NCI-H2081 (cell line): ENCODE results near the gene HSH2D.
"Not testable (repeated sequence)": the region's sequence is repeated elsewhere in the genome, so short reads cannot be mapped to it uniquely, and the experiment has no call there.

Experiments used
- DNase-seq, 2 experiments: peaks; one replicate each; lab custom pipeline; 2025; lab: John Stamatoyannopoulos, UW

The HSH2D gene

DNA sequence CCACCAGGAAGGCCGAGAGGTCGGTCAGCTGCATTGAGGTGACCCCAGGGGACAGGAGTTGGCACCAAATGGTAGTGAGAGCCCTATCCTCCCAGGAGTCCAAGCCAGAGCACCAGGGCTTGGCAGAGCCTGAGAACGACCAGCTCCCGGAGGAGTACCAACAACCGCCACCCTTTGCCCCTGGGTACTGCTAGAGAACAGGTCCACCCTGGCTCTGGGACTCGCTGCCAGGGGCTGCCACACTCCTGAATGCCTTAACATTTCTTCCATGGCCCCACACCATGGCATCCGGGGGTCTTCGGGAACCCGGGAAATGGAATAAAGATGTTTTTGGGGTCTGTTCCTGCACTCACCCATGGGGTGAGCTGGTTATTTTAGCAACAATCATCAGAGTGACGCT is 14.1 kb downstream of the HSH2D start:
- DNase-seq: no peak

DNA sequence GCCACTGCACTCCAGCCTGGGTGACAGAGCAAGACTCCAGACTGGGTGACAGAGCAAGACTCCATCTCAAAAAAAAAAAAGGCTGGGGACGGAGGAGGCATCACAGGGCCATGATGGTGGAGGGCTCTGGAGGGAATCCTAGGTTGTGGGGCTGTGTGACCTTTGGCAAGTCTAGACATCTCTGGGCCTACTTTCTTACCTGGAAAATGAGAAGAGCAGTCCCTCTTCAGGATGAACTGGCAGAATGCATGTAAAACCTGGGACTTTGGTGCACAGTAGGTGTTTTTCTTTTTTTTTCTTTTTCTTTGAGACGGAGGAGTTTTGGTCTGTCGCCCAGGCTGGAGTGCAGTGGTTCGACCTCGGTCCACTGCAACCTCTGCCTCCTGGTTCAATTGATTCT is 16.2 kb downstream of the HSH2D start:
- DNase-seq: no peak

DNA sequence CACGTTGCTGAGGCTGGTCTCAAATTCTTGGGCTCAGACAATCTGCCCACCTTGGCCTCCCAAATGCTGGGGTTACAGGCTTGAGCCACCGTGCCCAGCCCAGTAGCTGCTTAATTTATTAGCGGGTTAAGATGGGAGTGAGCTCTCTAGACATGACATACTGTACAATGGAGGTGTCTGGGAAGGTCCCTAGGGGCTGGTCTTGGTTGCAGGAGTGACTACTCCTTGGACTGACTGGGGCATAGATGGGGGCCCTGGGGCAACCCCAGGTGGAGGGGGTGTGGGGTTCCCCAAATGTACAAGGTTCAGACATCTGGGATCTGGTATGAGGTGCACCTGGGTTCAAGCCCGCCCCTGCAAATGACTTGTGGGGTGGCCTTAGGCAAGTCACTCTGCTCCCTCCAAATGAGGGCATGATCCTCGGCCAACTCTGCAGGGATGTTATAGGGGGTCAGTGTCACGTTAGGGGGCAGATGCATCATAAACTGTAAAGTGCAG is 17.0 kb downstream of the HSH2D start:
- DNase-seq: no peak

DNA sequence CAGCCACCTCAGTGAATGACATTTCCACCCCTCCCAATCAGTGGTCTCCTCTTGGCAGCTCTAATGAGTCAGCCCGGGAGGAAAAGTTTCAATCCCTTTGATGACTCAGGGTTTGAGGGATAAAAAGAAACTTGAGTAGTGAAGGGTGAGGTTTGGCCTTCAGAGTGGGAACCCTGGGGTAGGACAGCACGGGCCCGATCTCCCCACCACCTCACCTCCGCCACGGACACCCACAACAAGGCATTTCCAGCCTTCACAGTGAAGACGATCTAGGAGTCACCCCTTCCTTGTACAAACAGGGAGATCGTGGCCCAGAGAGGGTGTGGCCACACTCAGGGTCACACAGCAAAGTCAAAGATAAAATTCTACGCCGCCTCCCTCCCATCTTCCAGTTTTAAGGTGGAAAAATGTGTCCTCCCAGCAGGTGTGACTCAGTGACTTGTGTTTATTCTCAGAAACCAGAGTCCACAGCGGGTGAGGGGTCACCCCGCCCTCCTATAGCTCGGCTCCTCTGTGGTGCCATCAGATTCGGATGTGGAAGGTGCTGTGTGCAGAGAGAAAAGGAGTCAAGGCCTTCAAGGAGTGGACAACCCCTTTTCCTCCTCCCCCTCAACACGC is 17.6 kb downstream of the HSH2D start:
- no peak for DNase-seq

DNA sequence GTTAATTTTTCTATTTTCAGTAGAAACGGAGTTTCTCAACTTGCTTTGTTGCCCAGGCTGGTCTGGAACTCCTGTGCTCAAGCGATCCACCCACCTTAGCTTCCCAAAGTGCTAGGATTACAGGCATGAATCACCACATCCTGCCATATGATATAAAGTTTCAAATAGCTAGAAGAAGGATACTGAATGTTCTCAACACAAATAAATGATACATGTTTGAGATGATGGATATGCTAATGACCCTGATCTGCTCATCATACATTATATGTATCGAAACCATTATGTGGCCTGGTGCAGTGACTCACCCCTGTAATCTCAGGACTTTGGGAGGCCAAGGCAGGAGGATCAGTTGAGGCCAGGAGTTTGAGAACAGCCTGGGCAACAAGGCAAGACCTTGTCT is 18.4 kb downstream of the HSH2D start:
- no peak for DNase-seq

DNA sequence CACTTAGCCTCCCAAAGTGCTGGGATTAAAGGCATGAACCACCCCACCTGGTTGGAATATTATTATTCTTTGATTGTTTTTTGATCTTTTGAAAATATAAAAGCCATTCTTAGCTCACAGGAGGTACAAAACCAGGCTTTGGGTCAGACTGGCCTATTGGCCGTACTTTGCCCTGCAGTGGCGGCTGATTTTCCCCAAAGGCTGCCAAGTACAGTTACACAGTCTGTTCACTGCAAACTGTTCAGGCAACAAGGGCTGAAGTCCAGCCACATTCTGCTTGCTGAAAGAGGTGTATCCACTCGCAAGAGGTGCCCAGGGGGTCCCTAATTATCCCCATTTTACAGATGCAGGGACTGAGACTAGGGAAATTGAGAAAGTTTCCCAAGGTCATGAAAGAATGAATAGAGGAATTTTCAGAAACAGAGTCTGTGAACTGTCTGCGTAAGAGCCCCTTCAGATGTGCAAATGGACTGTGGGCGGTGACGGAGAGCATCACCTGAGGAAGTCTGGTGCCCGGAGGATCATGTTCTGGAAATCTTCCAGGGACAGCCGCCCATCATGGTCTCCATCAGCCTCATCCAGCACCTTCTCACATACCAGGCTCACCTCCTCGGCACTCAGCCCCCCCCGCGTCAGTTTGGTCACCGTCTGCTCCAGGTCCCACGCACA is 20.9 kb downstream of the HSH2D start:
- no peak for DNase-seq

DNA sequence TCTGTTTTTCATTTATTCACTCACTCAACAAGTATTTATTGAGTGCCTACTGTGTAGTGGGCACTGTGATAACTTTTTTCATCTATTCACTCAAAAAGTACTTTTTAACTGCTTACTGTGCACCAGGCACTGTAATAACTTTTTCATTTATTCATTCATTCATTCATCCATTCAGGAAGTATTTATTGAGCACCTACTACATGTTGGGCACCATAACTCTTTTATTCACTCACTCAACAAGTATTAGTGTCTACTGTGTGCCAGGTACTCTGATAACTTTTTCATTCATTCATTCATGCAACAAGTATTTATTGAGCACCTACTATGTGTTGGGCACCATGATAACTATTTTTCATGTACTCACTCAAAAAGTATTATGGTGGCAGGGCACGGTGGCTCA is 22.9 kb downstream of the HSH2D start:
- DNase-seq: no peak

DNA sequence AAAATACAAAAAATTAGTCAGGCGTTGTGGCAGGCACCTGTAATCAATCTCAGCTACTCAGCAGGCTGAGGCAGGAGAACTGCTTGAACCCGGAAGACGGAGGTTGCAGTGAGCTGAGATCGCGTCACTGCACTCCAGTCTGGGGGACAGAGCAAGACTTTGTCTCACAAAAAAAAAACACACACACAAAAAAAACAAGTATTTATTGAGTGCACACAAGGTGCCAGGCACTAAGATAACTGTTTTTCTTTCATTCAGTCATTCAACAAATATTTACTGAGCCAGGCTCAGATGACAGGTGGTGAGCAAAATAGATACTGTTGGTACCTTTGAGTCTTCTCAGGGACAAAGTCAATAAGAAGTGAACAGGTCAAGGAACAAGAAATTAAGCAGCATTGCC is 23.6 kb downstream of the HSH2D start:
- DNase-seq: no peak

DNA sequence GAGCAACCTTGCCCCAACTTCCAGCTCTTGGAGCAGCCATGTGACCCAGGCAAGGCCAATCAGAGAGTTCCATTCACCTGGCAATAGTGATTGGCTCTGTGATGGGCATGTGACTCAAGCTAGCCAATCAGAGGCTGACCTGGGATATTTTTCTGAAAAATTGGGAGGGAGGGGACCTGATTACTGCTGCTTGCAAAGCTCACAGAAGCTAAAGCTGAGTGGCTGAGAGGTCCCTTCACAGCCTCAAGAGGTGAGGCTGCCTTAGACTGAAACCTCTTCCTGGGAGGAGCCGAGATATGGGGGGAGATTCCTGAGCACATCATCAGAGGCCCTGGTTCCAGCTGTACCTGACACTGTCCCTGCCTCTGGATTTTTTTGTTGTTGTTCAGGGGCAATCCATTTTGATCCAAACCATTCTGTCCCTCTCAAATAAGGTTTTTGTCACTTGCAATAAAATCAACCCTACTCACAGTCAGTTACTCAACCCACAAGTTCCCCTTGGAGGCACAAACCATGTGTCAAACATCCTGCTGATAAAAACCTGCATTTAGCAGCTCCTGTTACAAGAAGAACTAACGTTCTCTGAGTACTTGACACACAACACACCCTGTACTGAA is 25.1 kb downstream of the HSH2D start:
- DNase-seq: no peak

DNA sequence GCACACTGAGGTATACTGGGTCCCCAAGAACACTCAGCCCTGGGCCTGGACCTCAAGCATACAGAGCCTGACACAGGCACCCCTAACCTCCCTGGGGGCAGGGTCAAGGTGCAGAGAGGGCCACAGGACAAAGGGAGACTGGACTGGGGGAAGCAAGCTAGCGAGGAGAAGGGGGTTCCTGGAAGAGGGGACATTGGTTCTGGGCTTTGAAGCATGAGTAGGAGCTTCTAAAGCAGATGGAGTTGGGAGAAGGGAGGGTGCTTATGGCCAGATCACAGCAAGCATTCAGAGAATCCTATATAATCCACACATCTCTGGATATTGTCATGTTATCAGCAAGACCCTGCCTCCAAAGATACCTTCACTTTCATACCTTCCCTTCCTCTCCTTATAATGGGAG is 26.6 kb downstream of the HSH2D start:
- no peak for DNase-seq

DNA sequence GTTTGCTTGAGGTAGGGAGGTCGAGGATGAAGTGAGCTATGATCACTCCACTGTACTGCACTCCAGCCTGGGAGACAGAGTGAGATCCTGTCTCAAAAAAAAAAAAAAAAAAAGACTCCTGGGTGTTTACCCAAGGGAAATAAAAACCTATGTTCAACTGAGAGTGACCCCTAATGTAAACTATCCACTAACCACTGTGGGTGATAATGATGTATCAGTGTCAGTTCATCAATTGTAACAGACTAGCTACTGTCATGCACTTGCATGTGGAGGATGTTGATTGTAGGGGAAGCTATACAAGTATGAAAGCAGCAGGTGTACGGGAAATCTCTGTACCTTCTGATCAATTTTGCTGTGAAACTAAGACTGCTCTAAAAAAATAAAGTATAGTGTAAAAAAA is 32.5 kb downstream of the HSH2D start:
- no peak for DNase-seq

DNA sequence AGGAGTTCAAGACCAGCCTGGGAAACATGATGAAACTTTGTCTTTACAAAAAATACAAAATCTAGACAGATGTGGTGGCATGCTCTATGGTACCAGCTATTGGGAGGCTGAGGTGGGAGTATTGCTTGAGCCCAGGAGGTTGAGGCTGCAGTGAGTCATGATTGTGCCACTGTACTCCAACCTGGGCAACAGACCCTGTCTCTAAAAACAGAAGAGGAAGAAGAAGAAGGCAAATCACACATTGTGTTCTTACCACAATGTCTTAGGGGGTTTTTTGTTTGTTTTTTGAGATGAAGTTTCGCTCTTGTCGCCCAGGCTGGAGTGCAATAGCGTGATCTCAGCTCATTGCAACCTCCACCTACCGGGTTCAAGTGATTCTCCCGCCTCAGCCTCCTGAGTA is 35.4 kb downstream of the HSH2D start:
- not testable (repeated sequence) for DNase-seq

DNA sequence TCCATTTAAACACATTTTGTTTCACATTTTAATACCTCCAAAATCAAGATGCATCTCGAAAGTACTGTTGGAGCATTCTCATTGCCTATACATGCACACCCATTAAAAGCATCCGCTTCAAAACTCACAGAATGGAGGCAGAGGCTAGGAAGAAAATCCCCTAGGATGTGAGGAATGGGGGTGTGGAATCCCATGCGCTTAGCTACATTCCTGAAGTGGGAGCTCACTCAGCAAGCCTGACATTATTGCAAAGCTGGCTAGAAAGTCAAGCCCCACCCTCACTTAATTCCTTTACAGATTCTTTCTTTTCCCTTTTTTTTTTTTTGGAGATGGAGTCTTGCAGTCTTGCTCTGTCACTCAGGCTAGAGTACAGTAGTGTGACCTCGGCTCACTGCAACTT is 37.1 kb downstream of the HSH2D start:
- no peak for DNase-seq

DNA sequence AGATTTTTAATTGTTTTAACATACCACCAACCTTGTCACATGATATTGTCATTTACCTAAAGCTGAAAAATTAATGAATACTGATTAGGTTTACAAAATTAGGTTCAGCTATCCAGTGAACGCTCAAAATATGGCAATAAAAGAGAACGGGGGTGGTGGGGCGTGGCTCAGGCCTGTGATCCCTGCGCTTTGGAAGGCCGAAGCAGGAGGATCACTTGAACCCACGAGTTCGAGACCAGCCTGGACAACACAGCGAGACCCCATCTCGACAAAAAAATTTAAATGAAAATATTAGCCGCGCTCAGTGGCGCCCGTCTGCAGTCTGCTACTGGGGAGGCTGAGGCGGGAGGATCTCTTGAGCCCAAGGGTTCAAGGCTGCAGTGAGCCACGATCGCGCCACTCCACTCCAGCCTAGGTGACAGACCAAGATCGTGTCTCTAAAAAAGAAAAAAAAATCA is 41.2 kb downstream of the HSH2D start:
- no peak for DNase-seq

DNA sequence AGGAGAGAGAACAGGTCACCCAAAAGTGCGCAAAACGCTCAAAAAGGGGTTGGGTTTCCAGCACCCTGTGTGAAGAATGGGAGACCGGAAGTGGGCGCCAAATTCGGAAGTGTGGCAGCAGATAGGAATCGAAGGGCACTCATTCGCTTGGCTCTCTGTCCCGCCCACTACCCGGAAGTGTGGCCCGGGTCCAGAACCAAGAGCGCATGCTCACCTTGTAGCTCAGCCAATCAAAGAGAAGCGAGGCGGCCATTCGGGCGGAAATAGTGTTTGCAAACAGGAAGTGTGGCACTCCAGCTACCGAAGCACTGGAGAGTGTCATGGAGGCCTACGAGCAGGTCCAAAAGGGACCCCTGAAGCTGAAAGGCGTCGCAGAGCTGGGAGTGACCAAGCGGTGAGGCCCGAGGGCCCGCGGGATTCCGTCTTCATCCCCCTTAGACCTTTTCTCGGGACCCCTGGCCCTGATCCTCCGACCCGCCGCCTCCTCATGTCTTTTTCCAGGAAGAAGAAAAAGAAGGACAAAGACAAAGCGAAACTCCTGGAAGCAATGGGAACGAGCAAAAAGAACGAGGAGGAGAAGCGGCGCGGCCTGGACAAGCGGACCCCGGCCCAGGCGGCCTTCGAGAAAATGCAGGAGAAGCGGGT is 41.8 kb downstream of the HSH2D start, which contains the start of gene FAM32A:
Gene FAM32A, plus strand, starts transcription at position 288 of the 645 bp plus-strand sequence. Its CDS starts 33 bp downstream, at position 321.
- peak; percentile 98 to 99 for DNase-seq

DNA sequence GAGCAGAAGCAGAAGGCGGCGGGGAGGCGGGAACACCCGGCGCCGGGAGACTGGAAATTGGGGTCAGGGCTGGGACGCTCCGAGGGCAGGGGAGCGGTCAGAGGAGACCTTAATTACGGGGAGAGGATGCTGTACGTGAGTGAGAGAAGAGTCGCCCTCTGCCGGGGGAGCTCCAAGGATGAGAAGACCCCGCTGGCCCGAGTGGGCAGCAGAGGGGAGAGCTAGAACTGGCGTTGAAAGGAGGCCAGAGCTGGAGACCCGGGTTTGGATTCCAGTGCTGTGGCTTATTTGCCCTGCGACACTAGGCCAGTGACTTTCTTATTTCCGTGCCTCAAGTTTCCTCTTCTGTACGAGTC is 42.3 kb downstream of the HSH2D start:
- DNase-seq: peak in 1 of 2 experiments; percentile 15

DNA sequence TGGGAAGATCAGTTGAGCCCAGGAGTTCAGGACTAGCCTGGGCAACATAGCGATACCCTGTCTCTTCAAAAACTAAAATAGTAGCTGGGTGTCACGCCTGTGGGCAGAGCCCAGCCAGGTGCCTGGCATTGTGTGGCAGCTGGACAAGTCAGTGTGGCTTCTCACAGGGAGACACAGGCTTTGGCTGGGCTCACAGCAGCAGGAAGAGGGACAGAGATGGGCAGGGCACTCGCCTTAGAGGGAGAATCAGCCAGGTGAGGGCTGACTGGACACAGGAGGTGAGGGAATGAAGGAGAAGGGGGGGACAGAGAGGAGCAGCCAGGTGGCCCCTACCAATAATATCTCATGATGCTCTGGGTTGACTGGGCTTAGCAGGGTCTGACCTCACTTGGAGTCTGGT is 45.0 kb downstream of the HSH2D start:
- no peak for DNase-seq

DNA sequence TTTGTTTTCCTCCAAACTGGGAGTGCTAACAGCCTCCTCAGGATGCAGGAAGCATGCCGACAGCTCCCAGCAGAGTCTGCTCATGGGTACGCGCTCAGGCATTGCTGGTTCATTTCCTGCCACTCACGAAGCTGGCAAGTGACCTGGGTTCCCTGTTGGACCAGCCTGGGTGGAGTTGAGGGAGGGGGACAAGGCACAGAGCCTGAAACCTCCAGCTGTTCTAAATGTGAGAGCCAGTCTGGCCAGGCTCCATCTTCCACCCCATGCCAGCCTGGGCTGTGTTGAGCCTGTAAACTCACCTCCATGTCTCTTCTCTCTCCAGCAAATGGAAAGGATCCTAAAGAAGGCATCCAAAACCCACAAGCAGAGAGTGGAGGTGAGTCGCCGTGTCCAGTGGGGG is 46.7 kb downstream of the HSH2D start:
- DNase-seq: no peak

DNA sequence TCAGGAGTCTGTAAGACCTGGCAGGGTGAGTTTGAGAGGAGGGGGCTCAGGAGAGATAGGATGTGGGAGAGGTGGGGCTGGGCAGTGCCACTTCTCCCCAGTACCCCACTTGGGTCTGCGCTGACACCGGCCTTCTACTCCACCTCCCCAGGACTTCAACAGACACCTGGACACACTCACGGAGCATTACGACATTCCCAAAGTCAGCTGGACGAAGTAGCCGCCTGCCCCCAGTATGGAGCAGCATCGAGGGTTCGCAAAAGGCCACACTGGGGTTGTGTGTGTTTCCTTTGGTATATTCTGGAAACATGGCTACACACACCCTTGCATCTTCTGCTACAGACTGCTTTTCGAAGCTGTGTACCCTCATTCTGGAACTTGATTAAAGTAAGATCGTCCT is 47.3 kb downstream of the HSH2D start:
- DNase-seq: no peak

DNA sequence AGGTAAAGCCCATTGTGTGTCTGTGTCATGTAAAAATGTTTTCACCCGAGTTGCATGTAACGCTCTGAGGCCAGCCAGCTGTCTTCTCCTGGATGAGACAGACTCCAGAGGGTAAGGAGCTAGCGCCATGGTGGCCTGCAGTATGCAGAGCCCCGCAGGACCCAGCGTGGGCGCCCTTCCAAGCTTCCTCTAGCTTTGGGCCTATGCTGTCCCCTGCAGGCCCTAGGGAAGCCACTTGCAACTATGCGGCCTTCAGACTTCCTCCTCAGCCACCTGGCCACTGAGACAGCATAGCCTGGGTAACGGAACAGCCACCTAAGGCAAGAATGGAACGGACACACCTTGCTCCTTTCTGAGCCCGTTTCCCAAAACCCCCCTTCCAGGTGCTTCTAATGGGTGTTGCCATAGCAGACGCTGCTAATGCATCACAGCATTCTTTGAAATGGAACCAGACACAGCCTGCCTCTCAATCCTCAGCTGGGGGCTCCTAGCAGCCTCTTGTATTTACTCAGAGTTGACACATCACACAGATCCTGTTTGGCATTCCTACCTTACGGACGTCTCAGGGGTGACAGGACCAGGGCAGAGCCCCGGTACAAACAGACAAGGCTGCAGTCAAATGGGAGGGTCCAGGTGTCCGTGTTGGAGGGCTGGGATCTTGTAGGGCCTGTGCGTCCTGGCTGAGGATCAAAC is 47.9 kb downstream of the HSH2D start:
- no peak for DNase-seq

DNA sequence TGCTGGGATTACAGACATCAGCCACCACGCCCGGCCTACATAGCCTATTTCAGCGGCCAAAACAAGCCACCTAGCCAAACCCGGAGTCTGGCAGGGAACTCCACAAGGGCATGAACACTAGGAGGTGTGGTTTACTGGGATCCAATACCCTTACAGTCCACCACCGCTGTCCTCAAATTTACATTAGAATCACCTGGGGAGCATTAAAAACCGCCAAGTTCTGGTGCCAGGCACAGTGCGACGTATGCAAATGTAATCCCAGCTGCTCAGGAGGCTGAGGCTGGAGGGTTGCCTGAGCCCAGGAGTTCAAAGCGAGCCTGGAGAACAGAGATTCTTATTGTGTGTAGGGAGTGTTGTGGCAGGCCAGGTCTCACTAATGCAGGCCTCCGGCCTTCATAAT is 50.0 kb downstream of the HSH2D start:
- no peak for DNase-seq

DNA sequence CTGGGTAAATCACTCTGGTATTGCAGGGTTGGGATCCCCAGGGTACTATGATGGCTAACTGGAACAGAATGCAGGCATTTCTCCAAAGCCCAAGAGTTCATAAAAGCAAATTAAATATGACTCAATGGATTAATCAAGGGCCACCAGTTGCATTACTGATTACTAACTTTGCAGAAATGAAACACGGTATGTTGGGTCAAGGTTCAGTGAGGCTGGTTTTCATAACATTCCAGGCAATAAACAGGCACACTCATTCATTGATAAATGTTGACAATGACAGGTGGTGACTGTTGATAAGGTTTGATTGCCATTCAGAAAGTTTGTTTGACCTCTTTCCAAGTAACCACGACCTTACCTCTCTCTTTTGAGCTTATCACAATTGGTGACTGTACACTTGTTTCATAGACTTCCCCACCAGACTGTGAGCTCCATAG is 53.7 kb downstream of the HSH2D start:
- DNase-seq: no peak
